H1 (cell line): Measurements from ENCODE around the gene GMEB2. TPM values are rescaled to one million over a fixed set of nuclear protein-coding genes. Genes with fewer than 3 reads are reported as not detected.

Experiments
- CTCF ChIA-PET: fragments of 300-600 bp; sonication (Branson Sonifier 250); formaldehyde crosslinking; loops from one replicate; lab custom pipeline; 2021; ENCODE audit not compliant: partially characterized antibody; lab: Charles Lee
- POLR2A ChIA-PET: fragments of 300-600 bp; sonication (Branson Sonifier 250); formaldehyde crosslinking; loops from one replicate; lab custom pipeline; 2021; ENCODE audit warnings: inconsistent platforms; ENCODE audit not compliant: partially characterized antibody; lab: Charles Lee
- DNase-seq, 2 experiments: peaks; one replicate each; pipeline versions ENCODE4 v3.0.0 to v3.0.0-alpha.2; 2010 to 2022; ENCODE audit warnings: low spot score in 2 of 2, low read depth in 1 of 2, mixed read lengths in 1 of 2
- FAIRE-seq: peaks from 2 replicates; lab custom pipeline; 2011; peaks lifted over from hg19 to GRCh38; lab: Jason Lieb, UNC
- H2AFZ ChIP-seq: 2 replicates; pipeline ENCODE4 v1.8.1; 2012; ENCODE audit warnings: low read length, inconsistent platforms
- H2AK5ac ChIP-seq: 2 replicates; pipeline ENCODE4 v1.6.1; 2013; ENCODE audit warnings: low read depth, low read length
- H2BK120ac ChIP-seq: replicated peaks from 2 replicates; pipeline ENCODE3; 2013; ENCODE audit warnings: low read depth, low read length, inconsistent platforms
- H2BK12ac ChIP-seq: 2 replicates; pipeline ENCODE4 v1.6.1; 2013; ENCODE audit warnings: low read depth, low read length
- H2BK15ac ChIP-seq: 2 replicates; pipeline ENCODE4 v1.6.1; 2013; ENCODE audit warnings: low read length
- H2BK20ac ChIP-seq: 2 replicates; pipeline ENCODE4 v1.6.1; 2013; ENCODE audit warnings: low read length
- H2BK5ac ChIP-seq: 2 replicates; pipeline ENCODE4 v1.6.1; 2013; ENCODE audit warnings: low read depth, low read length
- H3K14ac ChIP-seq: 2 replicates; pipeline ENCODE4 v1.6.1; 2013; ENCODE audit warnings: inconsistent platforms; ENCODE audit not compliant: insufficient read length
- H3K18ac ChIP-seq: 2 replicates; pipeline ENCODE4 v1.6.1; 2013; ENCODE audit warnings: low read length; ENCODE audit errors: extremely low read depth
- H3K23ac ChIP-seq: 2 replicates; pipeline ENCODE4 v1.6.1; 2013; ENCODE audit warnings: inconsistent platforms; ENCODE audit not compliant: insufficient read length
- H3K23me2 ChIP-seq: 2 replicates; pipeline ENCODE4 v1.6.1; 2013; ENCODE audit warnings: low read depth, low read length
- H3K27ac ChIP-seq: 2 replicates; pipeline ENCODE4 v1.6.1; 2011; ENCODE audit warnings: low read depth, low read length, inconsistent platforms
- H3K27me3 ChIP-seq, 4 experiments: replicated peaks in 1 of 4; 1 replicate in 1 of 4; 2 replicates in 3 of 4; pipeline versions ENCODE4 v1.6.1 to v1.8.1; 2011 to 2013; ENCODE audit warnings: low read length in 3 of 4, mild to moderate bottlenecking in 3 of 4, inconsistent platforms in 2 of 4, mixed read lengths in 2 of 4, moderate library complexity in 1 of 4; ENCODE audit not compliant: control insufficient read depth in 3 of 4, insufficient read depth in 3 of 4; ENCODE audit errors: extremely low read depth in 1 of 4
- H3K36me3 ChIP-seq, 4 experiments: 2 replicates each; pipeline versions ENCODE4 v1.6.1 to v1.8.1; 2011 to 2013; ENCODE audit warnings: mild to moderate bottlenecking in 4 of 4, low read length in 3 of 4, moderate library complexity in 2 of 4, control low read depth in 1 of 4, inconsistent platforms in 1 of 4; ENCODE audit not compliant: insufficient read depth in 4 of 4, control insufficient read depth in 2 of 4
- H3K4ac ChIP-seq: replicated peaks from 2 replicates; pipeline ENCODE3; 2013; ENCODE audit warnings: low read length, low read depth, mixed read lengths, inconsistent platforms; ENCODE audit not compliant: insufficient read length
- H3K4me1 ChIP-seq, 4 experiments: replicated peaks in 1 of 4; 1 replicate in 1 of 4; 2 replicates in 3 of 4; pipeline versions ENCODE4 v1.6.1 to v1.8.1; 2011 to 2013; ENCODE audit warnings: low read length in 3 of 4, inconsistent platforms in 2 of 4, mixed read lengths in 1 of 4; ENCODE audit not compliant: insufficient read depth in 4 of 4, control insufficient read depth in 3 of 4
- H3K4me2 ChIP-seq, 2 experiments: 2 replicates each; pipeline versions ENCODE4 v1.6.1 to v1.8.1; 2011 to 2013; ENCODE audit warnings: low read depth in 2 of 2, low read length in 2 of 2, control low read depth in 1 of 2, inconsistent platforms in 1 of 2, mild to moderate bottlenecking in 1 of 2; ENCODE audit not compliant: insufficient read depth in 1 of 2
- H3K4me3 ChIP-seq, 4 experiments: fragments of 200-600, 300-600 bp in 1 of 4; sonication (generic), shearing (Covaris generic), sonication (Bioruptor Twin) in 1 of 4; 2 replicates each; pipeline versions ENCODE4 v1.5.1 to v1.8.1; 2011 to 2016; ENCODE audit warnings: low read length in 4 of 4, low read depth in 3 of 4, control low read depth in 2 of 4, inconsistent platforms in 2 of 4, mild to moderate bottlenecking in 2 of 4, mixed read lengths in 1 of 4, moderate library complexity in 1 of 4; ENCODE audit not compliant: insufficient read depth in 2 of 4; ENCODE audit errors: extremely low read depth in 1 of 4
- H3K56ac ChIP-seq: replicated peaks from 2 replicates; pipeline ENCODE3; 2013; ENCODE audit warnings: low read depth, mild to moderate bottlenecking, mixed read lengths, low read length, inconsistent platforms; ENCODE audit not compliant: insufficient read length
- H3K79me1 ChIP-seq: 2 replicates; pipeline ENCODE4 v1.6.1; 2013; ENCODE audit warnings: low read depth, low read length, control low read depth
- H3K79me2 ChIP-seq, 2 experiments: 2 replicates each; pipeline versions ENCODE4 v1.6.1 to v1.8.1; 2012 to 2013; ENCODE audit warnings: low read length in 2 of 2, mild to moderate bottlenecking in 2 of 2, inconsistent platforms in 1 of 2; ENCODE audit not compliant: insufficient read depth in 2 of 2, control insufficient read depth in 1 of 2
- H3K9ac ChIP-seq, 4 experiments: replicated peaks in 1 of 4; 1 replicate in 1 of 4; 2 replicates in 3 of 4; pipeline versions ENCODE4 v1.6.1 to v1.8.1; 2011 to 2013; ENCODE audit warnings: low read depth in 3 of 4, low read length in 3 of 4, control low read depth in 2 of 4, mild to moderate bottlenecking in 2 of 4, moderate library complexity in 2 of 4, inconsistent platforms in 1 of 4; ENCODE audit errors: extremely low read depth in 1 of 4
- H3K9me3 ChIP-seq, 2 experiments: 2 replicates each; pipeline versions ENCODE4 v1.6.1 to v1.8.1; 2012 to 2013; ENCODE audit warnings: mild to moderate bottlenecking in 2 of 2, moderate library complexity in 2 of 2, control low read depth in 1 of 2, inconsistent platforms in 1 of 2, low read depth in 1 of 2, low read length in 1 of 2, mixed read lengths in 1 of 2; ENCODE audit not compliant: insufficient read depth in 2 of 2
- H4K20me1 ChIP-seq, 2 experiments: replicated peaks in 1 of 2; 2 replicates each; pipeline versions ENCODE3 to v1.8.1; 2011 to 2013; ENCODE audit warnings: inconsistent platforms in 2 of 2, low read length in 2 of 2, mild to moderate bottlenecking in 1 of 2; ENCODE audit not compliant: insufficient read depth in 2 of 2, control insufficient read depth in 1 of 2
- H4K5ac ChIP-seq: 2 replicates; pipeline ENCODE4 v1.6.1; 2013; ENCODE audit warnings: low read length, low read depth, mixed read lengths, inconsistent platforms; ENCODE audit not compliant: insufficient read length
- H4K8ac ChIP-seq: 2 replicates; pipeline ENCODE4 v1.8.0; 2013; ENCODE audit warnings: mild to moderate bottlenecking, moderate library complexity, low read length, inconsistent platforms; ENCODE audit not compliant: insufficient read depth; ENCODE audit errors: extremely low read depth
- H4K91ac ChIP-seq: replicated peaks from 2 replicates; pipeline ENCODE3; 2013; ENCODE audit warnings: low read length, mixed read lengths, inconsistent platforms; ENCODE audit not compliant: insufficient read length
- ASH2L ChIP-seq: fragments of 200-600, 300-600 bp; sonication (generic); IDR thresholded peaks from one replicate; pipeline ENCODE4 v1.7.1; 2017; ENCODE audit warnings: low read length
- ATF3 ChIP-seq: IDR thresholded peaks from 2 replicates; pipeline ENCODE4 v1.6.1; 2011; ENCODE audit warnings: low read depth, mild to moderate bottlenecking, low read length; ENCODE audit not compliant: insufficient read depth
- CTBP2 ChIP-seq: IDR thresholded peaks from 2 replicates; pipeline ENCODE4 v1.7.0; 2011; ENCODE audit warnings: borderline replicate concordance, mild to moderate bottlenecking, moderate library complexity, mixed read lengths, low read length; ENCODE audit not compliant: insufficient read depth, insufficient read length
- GABPA ChIP-seq: IDR thresholded peaks from 2 replicates; pipeline ENCODE4 v1.6.1; 2011; ENCODE audit warnings: mild to moderate bottlenecking, low read length, moderate library complexity, borderline replicate concordance; ENCODE audit not compliant: insufficient read depth
- KDM1A ChIP-seq: fragments of 200-600, 300-600 bp; sonication (generic); IDR thresholded peaks from 2 replicates; pipeline ENCODE4 v1.7.1; 2016; ENCODE audit warnings: mild to moderate bottlenecking, low read length, borderline replicate concordance
- KDM4A ChIP-seq: IDR thresholded peaks from one replicate; pipeline ENCODE4 v1.7.1; 2012; ENCODE audit warnings: low read depth, mild to moderate bottlenecking, moderate library complexity, low read length, inconsistent platforms; ENCODE audit not compliant: severe bottlenecking
- RNF2 ChIP-seq: fragments of 200-900, 300-1000 bp; sonication (generic); IDR thresholded peaks from 2 replicates; pipeline ENCODE4 v1.7.1; 2016; ENCODE audit warnings: borderline replicate concordance, low read depth, mild to moderate bottlenecking, antibody characterized with exemption, low read length; ENCODE audit not compliant: poor library complexity, severe bottlenecking; ENCODE audit errors: missing control alignments
- SRF ChIP-seq: IDR thresholded peaks from 2 replicates; pipeline ENCODE4 v1.6.1; 2011; ENCODE audit warnings: mild to moderate bottlenecking, low read depth, low read length, moderate library complexity
- TEAD4 ChIP-seq: IDR thresholded peaks from 2 replicates; pipeline ENCODE4 v1.6.1; 2012; ENCODE audit warnings: low read depth, low read length, inconsistent platforms, mixed read lengths
- USF2 ChIP-seq: IDR thresholded peaks from 2 replicates; pipeline ENCODE4 v1.6.1; 2011; ENCODE audit warnings: low read length, improper control_type of control experiment
- WGBS, 2 experiments: shearing (Covaris generic) in 1 of 2; methylation state at CpG; one replicate each; pipeline versions ENCODE4 v1.1.6 to v1.1.7; 2013 to 2015; ENCODE audit warnings: low lambda C conversion rate in 2 of 2, mixed read lengths in 2 of 2, inconsistent platforms in 1 of 2, low coverage in 1 of 2, missing lambda C conversion rate in 1 of 2; ENCODE audit not compliant: insufficient replicate concordance in 2 of 2, insufficient coverage in 1 of 2, insufficient read length in 1 of 2; ENCODE audit errors: extremely low coverage in 1 of 2, missing lambda C conversion rate in 1 of 2; 5-methylcytosine and 5-hydroxymethylcytosine counted together
- polyA plus RNA-seq, 7 experiments: library from polyadenylated mRNA; depleted of rRNA in 3 of 7; stranded (reverse) in 5 of 7; unstranded in 2 of 7; fragments of >200 nt in 5 of 7; fragments of 200-250 nt in 2 of 7; gene quantifications; 1 replicate in 5 of 7; 2 replicates in 1 of 7; 4 replicates in 1 of 7; pipeline versions ENCODE4 v1.2.1 to v1.2.3, GENCODE V29; 2011 to 2013; ENCODE audit warnings: missing spikeins in 2 of 7, mixed read lengths in 2 of 7
- total RNA-seq: library from RNA; stranded (reverse); fragmentation: NEBNext Ultra II Directional; extraction: Animal tissue kit (Norgen Biotek cat#: 25700); gene quantifications from 2 replicates; pipeline ENCODE4 v1.2.1, GENCODE V29; 2021

GMEB2 gene
- total and polyA plus RNA-seq, 2 of the 8 experiments (the other 6 are each of a cell fraction or from before 2014, with no cell fraction given): 12.9 to 14.2 TPM

GRCh38 chr20:63549679-63550282 lies 77.1 kb downstream of the GMEB2 start:
- peak overlapping the region; percentile 72 for H2BK15ac ChIP-seq
- DNase-seq (no peak), FAIRE-seq (no peak)
- 91% methylated on average over 10 of the region's 18 CpGs; no CpG with 5 or more reads in 1 of the 2 experiments for WGBS, 2 experiments
- H3K79me2 ChIP-seq: no peaks in the 10 kb centered on the region
- no peak overlapping the region for H3K9ac ChIP-seq
- H3K23ac ChIP-seq: no peak overlapping the region
- H2BK20ac ChIP-seq: peak overlapping the region; percentile 80; the same call in 1 of the 2 replicates
- H2AFZ ChIP-seq: no peak overlapping the region
- H2BK5ac ChIP-seq: no peak overlapping the region; the same call in 1 of the 2 replicates
- no peak overlapping the region for H2BK120ac ChIP-seq
- no peaks in the 10 kb centered on the region for H4K20me1 ChIP-seq
- no peak overlapping the region; the same call in 1 of the 2 replicates for H3K18ac ChIP-seq
- H4K8ac ChIP-seq: no peak overlapping the region; the same call in 1 of the 2 replicates
- no peak overlapping the region for H3K4me3 ChIP-seq
- peak overlapping the region; percentile 87; the same call in 1 of the 2 replicates for H2BK12ac ChIP-seq
- H3K56ac ChIP-seq: no peak overlapping the region
- H3K23me2 ChIP-seq: peaks cover 4% of the 10 kb centered on the region; the same call in 1 of the 2 replicates
- no peak overlapping the region for H4K5ac ChIP-seq
- peak overlapping the region; percentile 93; the same call in 1 of the 2 replicates for H2AK5ac ChIP-seq
- H3K27me3 ChIP-seq: no peaks in the 10 kb centered on the region
- no peak overlapping the region for H3K14ac ChIP-seq
- H3K27ac ChIP-seq: no peak overlapping the region
- H4K91ac ChIP-seq: peak overlapping the region; percentile 81
- H3K4me2 ChIP-seq: no peak overlapping the region
- H3K79me1 ChIP-seq: no peaks in the 10 kb centered on the region
- no peaks in the 10 kb centered on the region for H3K36me3 ChIP-seq
- H3K4ac ChIP-seq: no peak overlapping the region
- no peaks in the 10 kb centered on the region for H3K9me3 ChIP-seq
- ChIA-PET CTCF (interaction anchor here (0.6 to 1.5 kb wide), 5 partner anchors 28 to 188 kb away, joined by 3 to 5 read pairs (median 3); no protein-coding TSS in a partner anchor), POLR2A (interaction anchor here (1.3 kb wide), 1 partner anchor 11 kb away, joined by 3 read pairs; no protein-coding TSS in a partner anchor)
- peaks cover 0 to 36% (median 18%) of the 10 kb centered on the region in 4 experiments; a peak in 6 of 7 replicates for H3K4me1 ChIP-seq
- no peak for TF ChIP-seq CTBP2
- TF ChIP-seq RNF2: no peak
- no peak for TF ChIP-seq KDM4A
- no peak for TF ChIP-seq ASH2L
- no peak for TF ChIP-seq SRF
- TF ChIP-seq USF2: no peak
- TF ChIP-seq ATF3: no peak
- no peak for TF ChIP-seq KDM1A
- no peak for TF ChIP-seq TEAD4
- TF ChIP-seq GABPA: no peak
